Effector CD8-positive, alpha-beta T cell (primary cell): ENCODE measurements around the gene EEFSEC.

Source experiments
- DNase-seq: peaks from one replicate; lab custom pipeline; 2025; lab: John Stamatoyannopoulos, UW

Gene EEFSEC

GRCh38 chr3:128271536-128272332, 118.5 kb downstream of the EEFSEC start:
- no peak for DNase-seq

GRCh38 chr3:128273109-128273840, 120.0 kb downstream of the EEFSEC start:
- DNase-seq, result no peak

GRCh38 chr3:128273841-128274573, 120.7 kb downstream of the EEFSEC start:
- no peak for DNase-seq

GRCh38 chr3:128274837-128275236, 121.6 kb downstream of the EEFSEC start:
- no peak for DNase-seq

- DNase-seq, result no peak
Measured at GRCh38 chr3:128275316-128276145, 122.2 kb downstream of the EEFSEC start.

- no peak for DNase-seq
Measured at GRCh38 chr3:128276146-128276435, 122.8 kb downstream of the EEFSEC start.

- no peak for DNase-seq
Measured at GRCh38 chr3:128276577-128277183, 123.4 kb downstream of the EEFSEC start.

- DNase-seq, result no peak
Measured at GRCh38 chr3:128277378-128278069, 124.2 kb downstream of the EEFSEC start.

- no peak for DNase-seq
Measured at GRCh38 chr3:128278130-128278529, 124.8 kb downstream of the EEFSEC start.

- DNase-seq, result no peak
Measured at GRCh38 chr3:128278761-128279600, 125.7 kb downstream of the EEFSEC start.

GRCh38 chr3:128279601-128279880, 126.3 kb downstream of the EEFSEC start:
- no peak for DNase-seq

GRCh38 chr3:128280481-128281052, 127.3 kb downstream of the EEFSEC start:
- no peak for DNase-seq

GRCh38 chr3:128281056-128281455, 127.8 kb downstream of the EEFSEC start:
- no peak for DNase-seq

GRCh38 chr3:128281461-128282367, 128.4 kb downstream of the EEFSEC start:
- DNase-seq, result no peak

- no peak for DNase-seq
Measured at GRCh38 chr3:128282380-128283196, 129.3 kb downstream of the EEFSEC start.

- no peak for DNase-seq
Measured at GRCh38 chr3:128283421-128283820, 130.1 kb downstream of the EEFSEC start.

- DNase-seq, result no peak
Measured at GRCh38 chr3:128285042-128285966, 132.0 kb downstream of the EEFSEC start.
